ENCODE data around the gene INKA1.

DNA sequence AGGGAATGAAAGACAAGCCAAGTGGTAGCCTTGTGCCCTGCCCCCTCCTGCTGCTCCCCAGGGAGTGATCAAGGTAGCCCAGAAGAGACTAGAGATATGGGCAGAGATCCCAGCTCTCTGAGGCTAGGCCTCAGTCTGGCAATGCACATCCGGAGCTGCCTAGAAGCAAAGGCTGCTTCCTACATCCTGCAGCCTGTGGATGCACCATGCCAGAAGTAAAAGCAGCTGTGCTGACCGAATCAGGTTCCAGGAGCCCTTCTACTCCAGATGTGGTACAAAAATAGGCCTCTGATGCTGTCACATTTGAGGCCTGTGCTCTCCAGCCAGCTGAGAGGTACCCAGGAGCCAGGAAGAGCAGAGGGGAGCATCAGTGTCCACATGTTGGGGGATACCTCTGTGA, 37.3 kb downstream of the INKA1 start:
- TF ChIP-seq, protein P1, sequence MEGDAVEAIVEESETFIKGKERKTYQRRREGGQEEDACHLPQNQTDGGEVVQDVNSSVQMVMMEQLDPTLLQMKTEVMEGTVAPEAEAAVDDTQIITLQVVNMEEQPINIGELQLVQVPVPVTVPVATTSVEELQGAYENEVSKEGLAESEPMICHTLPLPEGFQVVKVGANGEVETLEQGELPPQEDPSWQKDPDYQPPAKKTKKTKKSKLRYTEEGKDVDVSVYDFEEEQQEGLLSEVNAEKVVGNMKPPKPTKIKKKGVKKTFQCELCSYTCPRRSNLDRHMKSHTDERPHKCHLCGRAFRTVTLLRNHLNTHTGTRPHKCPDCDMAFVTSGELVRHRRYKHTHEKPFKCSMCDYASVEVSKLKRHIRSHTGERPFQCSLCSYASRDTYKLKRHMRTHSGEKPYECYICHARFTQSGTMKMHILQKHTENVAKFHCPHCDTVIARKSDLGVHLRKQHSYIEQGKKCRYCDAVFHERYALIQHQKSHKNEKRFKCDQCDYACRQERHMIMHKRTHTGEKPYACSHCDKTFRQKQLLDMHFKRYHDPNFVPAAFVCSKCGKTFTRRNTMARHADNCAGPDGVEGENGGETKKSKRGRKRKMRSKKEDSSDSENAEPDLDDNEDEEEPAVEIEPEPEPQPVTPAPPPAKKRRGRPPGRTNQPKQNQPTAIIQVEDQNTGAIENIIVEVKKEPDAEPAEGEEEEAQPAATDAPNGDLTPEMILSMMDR (IDR thresholded peaks at IDR 0.05; ENCODE audit: low read depth, low read length, poor library complexity, severe bottlenecking): no peak
- TF ChIP-seq EZH2phosphoT487 (IDR thresholded peaks at IDR 0.05; ENCODE audit: borderline replicate concordance, low read length): no peak
